Mucosa of descending colon (tissue), 3 donors: ENCODE results near the gene NPBWR2. TPM values are rescaled to one million over a fixed set of nuclear protein-coding genes. Genes with fewer than 3 reads are reported as not detected.
A peak's percentile ranks its signal among the peaks of the same experiment; 100 is the strongest.
"Not testable (repeated sequence)": the region's sequence is repeated elsewhere in the genome, so short reads cannot be mapped to it uniquely, and the experiment has no call there.

Source experiments
- ATAC-seq: fragments of 200-7000 bp; cut with Tn5 transposase; one replicate; pipeline ENCODE4 v1.9.1; 2020; ENCODE audit warnings: mild to moderate bottlenecking, moderate library complexity
- DNase-seq, 3 donors: peaks; one replicate each; pipeline ENCODE4 v3.0.0-alpha.2; 2020
- H3K36me3 ChIP-seq: fragments of 200-600 bp; one replicate; pipeline ENCODE4 v1.8.0; 2021; ENCODE audit warnings: low read depth, mild to moderate bottlenecking
- H3K4me1 ChIP-seq: fragments of 200-600 bp; one replicate; pipeline ENCODE4 v1.8.0; 2021; ENCODE audit warnings: low read depth, mild to moderate bottlenecking
- H3K4me3 ChIP-seq: fragments of 200-600 bp; one replicate; pipeline ENCODE4 v1.8.0; 2021; ENCODE audit warnings: mild to moderate bottlenecking
- H3K9me3 ChIP-seq: fragments of 200-600 bp; one replicate; pipeline ENCODE4 v1.8.0; 2021; ENCODE audit warnings: mild to moderate bottlenecking
- intact Hi-C, 2 donors: fragments of 100-400 bp; cut with DNase I in 1 of 2; cut with micrococcal nuclease in 1 of 2; formaldehyde crosslinking; loops; one replicate each; pipeline versions ENCODE4 v1.11.0 to v1.11.1; 2022; cut with DNase I, micrococcal nuclease
- total RNA-seq, 3 donors: library from RNA; stranded (reverse); fragmentation: NEBNext Ultra II Directional in 2 of 3; extraction: Animal tissue kit (Norgen Biotek cat#: 25700) in 2 of 3; gene quantifications; one replicate each; pipeline versions ENCODE4 v1.2.1 to v1.2.4, GENCODE V29; 2021 to 2023
- TF ChIP-seq, protein P1 (sequence below): fragments of 200-600 bp; IDR thresholded peaks from one replicate; pipeline ENCODE4 v1.8.0; 2022; ENCODE audit warnings: antibody characterized with exemption, mild to moderate bottlenecking
- donor health status: DM: no; HTN: no; CAD: no; lungs with moderate emphysema.
- donor health status: DM: no; HTN: no; CAD: no.
- donor health status: DM: no; HTN: yes; CAD: no.

NPBWR2 gene
- total RNA-seq, 3 donors from 2014 or later, result not detected

DNA sequence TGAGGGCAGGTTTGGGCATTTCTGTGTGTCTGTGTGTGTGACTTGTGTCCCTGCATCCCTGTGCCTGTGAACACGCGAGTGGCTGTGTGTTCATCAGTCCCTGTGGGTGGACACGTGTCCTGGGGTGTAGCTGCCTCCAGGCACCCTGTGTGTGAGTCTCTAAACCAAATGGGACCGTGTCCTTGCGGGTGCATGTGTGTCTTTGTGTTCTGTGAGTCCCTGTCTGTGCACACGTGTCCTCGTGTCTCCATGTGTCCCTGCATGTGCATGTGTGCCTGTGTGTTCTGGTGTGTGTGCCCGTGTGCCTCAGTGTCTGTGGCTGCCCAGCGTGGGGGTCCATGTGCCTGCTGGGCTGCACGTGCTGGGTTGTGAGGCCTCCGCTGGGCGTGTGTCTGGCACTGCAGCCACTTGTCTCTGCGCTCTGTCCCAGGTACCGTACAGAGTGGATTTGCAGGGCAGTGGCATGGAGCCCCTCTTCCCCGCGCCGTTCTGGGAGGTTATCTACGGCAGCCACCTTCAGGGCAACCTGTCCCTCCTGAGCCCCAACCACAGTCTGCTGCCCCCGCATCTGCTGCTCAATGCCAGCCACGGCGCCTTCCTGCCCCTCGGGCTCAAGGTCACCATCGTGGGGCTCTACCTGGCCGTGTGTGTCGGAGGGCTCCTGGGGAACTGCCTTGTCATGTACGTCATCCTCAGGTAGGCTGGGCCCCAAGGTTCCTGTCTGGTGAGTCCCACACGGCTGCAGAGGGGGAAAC lies 14.9 kb downstream of the NPBWR2 start:
- no peaks in the 10 kb centered on the region for H3K36me3 ChIP-seq
- DNase-seq (no peak), ATAC-seq (peak; percentile 25)
- no peaks in the 10 kb centered on the region for H3K4me1 ChIP-seq
- no peak overlapping the region for H3K4me3 ChIP-seq
- intact Hi-C loops, result no loop called here
- TF ChIP-seq, protein P1, sequence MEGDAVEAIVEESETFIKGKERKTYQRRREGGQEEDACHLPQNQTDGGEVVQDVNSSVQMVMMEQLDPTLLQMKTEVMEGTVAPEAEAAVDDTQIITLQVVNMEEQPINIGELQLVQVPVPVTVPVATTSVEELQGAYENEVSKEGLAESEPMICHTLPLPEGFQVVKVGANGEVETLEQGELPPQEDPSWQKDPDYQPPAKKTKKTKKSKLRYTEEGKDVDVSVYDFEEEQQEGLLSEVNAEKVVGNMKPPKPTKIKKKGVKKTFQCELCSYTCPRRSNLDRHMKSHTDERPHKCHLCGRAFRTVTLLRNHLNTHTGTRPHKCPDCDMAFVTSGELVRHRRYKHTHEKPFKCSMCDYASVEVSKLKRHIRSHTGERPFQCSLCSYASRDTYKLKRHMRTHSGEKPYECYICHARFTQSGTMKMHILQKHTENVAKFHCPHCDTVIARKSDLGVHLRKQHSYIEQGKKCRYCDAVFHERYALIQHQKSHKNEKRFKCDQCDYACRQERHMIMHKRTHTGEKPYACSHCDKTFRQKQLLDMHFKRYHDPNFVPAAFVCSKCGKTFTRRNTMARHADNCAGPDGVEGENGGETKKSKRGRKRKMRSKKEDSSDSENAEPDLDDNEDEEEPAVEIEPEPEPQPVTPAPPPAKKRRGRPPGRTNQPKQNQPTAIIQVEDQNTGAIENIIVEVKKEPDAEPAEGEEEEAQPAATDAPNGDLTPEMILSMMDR, result no peak
- no peaks in the 10 kb centered on the region for H3K9me3 ChIP-seq

DNA sequence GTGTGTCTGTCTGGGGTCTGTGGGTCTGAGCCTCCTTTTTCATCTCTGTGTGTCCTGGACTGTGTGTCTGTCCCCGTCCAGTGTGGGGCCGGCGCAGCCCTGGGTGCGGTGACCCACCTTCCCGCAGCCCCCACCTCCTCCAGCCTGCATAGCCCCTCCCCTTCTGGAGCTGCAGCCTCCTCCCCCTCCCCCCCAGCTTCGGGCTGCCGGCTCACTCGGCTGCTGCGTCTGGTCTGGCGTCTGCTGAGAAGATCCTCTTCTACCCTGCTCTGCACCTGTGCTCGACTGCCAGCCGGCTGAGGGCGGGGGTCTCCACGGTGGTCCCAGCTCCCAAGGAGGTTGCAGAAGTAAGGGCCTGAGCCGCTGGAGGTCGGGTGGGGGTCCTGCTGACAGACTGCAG lies 15.6 kb downstream of the NPBWR2 start:
- no peaks in the 10 kb centered on the region for H3K36me3 ChIP-seq
- no peaks in the 10 kb centered on the region for H3K9me3 ChIP-seq
- no peaks in the 10 kb centered on the region for H3K4me1 ChIP-seq
- no peak for ATAC-seq
- TF ChIP-seq, protein P1, result no peak
- no peak overlapping the region for H3K4me3 ChIP-seq
- no peak for DNase-seq
- intact Hi-C loops, result no loop called here

DNA sequence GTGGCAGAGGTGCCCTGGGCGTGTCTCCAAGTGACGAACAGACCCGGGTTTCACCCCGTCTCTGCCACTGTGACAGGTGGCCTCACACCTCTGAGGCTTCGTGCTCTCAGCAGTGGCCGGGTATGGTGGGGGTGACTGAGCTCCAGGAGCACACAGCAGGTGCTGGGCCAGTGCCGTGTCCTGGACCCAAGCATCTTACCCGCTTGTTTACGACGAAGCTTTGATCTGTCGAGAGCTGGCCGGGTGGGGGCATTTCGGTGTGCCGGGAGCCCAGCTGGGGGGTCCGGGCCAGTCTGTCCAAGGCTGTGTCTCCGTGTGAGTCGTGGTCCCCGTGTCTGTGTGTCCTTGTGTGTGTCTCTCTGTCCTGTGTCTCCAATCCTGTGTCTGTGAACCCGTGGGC lies 16.0 kb downstream of the NPBWR2 start:
- ATAC-seq (no peak), DNase-seq (no peak)
- TF ChIP-seq, protein P1, result no peak
- intact Hi-C loops, result no loop called here
- no peaks in the 10 kb centered on the region for H3K36me3 ChIP-seq
- no peaks in the 10 kb centered on the region for H3K9me3 ChIP-seq
- H3K4me3 ChIP-seq, result no peak overlapping the region
- H3K4me1 ChIP-seq, result no peaks in the 10 kb centered on the region

DNA sequence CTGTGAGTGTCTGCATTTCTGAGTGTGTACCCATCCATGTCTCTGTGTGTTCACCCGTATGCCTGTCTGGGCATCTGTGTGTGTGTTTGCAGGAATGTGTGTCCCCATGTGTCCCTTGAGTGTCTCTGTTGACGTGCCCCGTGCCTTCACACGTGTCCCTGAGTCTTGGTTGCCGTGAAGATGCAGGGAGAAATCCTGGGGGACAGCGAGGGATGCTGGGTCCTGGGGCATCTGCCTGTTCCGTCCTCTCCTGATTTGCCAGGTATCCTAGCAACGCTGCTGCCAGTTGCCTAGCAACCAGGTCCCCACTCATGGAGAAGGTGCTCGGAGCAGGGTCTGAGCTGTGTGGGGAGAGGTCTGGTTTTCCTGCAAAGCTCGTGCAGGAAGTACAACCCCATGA lies 17.2 kb downstream of the NPBWR2 start:
- no peaks in the 10 kb centered on the region for H3K4me1 ChIP-seq
- intact Hi-C loops, result no loop called here
- no peak for ATAC-seq
- DNase-seq, result no peak
- H3K36me3 ChIP-seq, result no peaks in the 10 kb centered on the region
- TF ChIP-seq, protein P1, result no peak
- H3K9me3 ChIP-seq, result no peaks in the 10 kb centered on the region
- H3K4me3 ChIP-seq, result no peak overlapping the region

DNA sequence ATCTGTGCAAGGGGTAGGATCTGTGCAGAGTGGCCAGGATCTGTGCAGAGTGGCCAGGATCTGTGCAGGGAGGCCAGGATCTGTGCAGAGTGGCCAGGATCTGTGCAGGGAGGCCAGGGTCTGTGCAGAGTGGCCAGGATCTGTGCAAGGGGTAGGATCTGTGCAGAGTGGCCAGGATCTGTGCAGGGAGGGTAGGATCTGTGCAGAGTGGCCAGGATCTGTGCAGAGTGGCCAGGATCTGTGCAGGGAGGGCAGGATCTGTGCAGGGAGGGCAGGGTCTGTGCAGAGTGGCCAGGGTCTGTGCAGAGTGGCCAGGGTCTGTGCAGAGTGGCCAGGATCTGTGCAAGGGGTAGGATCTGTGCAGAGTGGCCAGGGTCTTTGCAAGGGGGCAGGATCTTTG lies 18.8 kb downstream of the NPBWR2 start:
- ATAC-seq, H3K4me3 ChIP-seq, DNase-seq, H3K36me3 ChIP-seq, intact Hi-C loops, H3K4me1 ChIP-seq, H3K9me3 ChIP-seq: not testable (repeated sequence)

DNA sequence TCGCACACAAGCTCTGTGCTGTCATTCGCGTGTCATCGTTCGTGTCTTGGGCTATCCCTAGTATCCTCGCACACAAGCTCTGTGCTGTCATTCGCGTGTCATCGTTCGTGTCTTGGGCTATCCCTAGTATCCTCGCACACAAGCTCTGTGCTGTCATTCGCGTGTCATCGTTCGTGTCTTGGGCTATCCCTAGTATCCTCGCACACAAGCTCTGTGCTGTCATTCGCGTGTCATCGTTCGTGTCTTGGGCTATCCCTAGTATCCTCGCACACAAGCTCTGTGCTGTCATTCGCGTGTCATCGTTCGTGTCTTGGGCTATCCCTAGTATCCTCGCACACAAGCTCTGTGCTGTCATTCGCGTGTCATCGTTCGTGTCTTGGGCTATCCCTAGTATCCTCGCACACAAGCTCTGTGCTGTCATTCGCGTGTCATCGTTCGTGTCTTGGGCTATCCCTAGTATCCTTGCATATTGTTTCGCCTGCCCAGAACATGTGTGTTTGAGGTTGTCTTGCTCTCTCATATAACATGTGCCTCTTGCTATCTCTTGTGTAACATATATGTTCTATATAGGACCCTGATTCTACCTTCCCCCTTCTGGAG lies 20.0 kb downstream of the NPBWR2 start:
- ATAC-seq, H3K9me3 ChIP-seq, H3K4me1 ChIP-seq, intact Hi-C loops, DNase-seq, H3K36me3 ChIP-seq, H3K4me3 ChIP-seq: not testable (repeated sequence)
